Measurements from ENCODE around the gene DAAM2.

DNA sequence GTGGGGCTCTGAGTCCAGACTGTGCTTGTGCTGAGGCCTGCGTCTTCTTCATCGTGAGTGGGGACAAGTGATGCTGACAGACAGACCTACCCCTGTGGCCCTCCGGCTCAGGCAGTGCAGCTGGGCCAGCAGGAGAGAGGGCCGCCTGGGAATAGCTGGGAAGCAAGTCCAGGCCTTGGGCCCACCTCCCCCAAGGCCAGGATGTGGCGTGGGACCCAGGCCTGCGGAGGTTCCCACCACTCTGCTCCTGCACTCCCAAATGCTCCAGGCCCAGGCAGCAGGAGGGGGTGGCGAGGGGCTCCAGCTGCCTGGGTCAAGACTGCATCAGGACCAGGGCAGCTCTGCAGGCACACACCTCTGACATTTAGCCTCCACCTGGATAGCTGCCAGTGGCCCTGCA is 38.3 kb downstream of the DAAM2 start:
- TF ChIP-seq, protein P1, sequence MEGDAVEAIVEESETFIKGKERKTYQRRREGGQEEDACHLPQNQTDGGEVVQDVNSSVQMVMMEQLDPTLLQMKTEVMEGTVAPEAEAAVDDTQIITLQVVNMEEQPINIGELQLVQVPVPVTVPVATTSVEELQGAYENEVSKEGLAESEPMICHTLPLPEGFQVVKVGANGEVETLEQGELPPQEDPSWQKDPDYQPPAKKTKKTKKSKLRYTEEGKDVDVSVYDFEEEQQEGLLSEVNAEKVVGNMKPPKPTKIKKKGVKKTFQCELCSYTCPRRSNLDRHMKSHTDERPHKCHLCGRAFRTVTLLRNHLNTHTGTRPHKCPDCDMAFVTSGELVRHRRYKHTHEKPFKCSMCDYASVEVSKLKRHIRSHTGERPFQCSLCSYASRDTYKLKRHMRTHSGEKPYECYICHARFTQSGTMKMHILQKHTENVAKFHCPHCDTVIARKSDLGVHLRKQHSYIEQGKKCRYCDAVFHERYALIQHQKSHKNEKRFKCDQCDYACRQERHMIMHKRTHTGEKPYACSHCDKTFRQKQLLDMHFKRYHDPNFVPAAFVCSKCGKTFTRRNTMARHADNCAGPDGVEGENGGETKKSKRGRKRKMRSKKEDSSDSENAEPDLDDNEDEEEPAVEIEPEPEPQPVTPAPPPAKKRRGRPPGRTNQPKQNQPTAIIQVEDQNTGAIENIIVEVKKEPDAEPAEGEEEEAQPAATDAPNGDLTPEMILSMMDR (conservative IDR thresholded peaks at IDR 0.05 in 1 of 2, IDR thresholded peaks at IDR 0.05 in 1 of 2; ENCODE audit: low read depth in 1 of 2, low read length in 2 of 2), result no peak
- no peak for TF ChIP-seq EZH2 (IDR thresholded peaks at IDR 0.05; ENCODE audit: low read length, missing control alignments)
